Effector memory CD4-positive, alpha-beta T cell (primary cell): ENCODE results near the gene KIF2C.

Experiments used
- DNase-seq, 3 donors: peaks; one replicate each; pipeline ENCODE4 v3.0.0-alpha.2; 2020
- H3K27ac ChIP-seq: 2 replicates; pipeline ENCODE4 v1.7.0; 2013; ENCODE audit warnings: mild to moderate bottlenecking, low read length, moderate library complexity; ENCODE audit not compliant: insufficient read depth, poor library complexity, severe bottlenecking
- H3K27me3 ChIP-seq: replicated peaks from 2 replicates; pipeline ENCODE4 v1.7.0; 2013; ENCODE audit warnings: mild to moderate bottlenecking, low read length; ENCODE audit not compliant: insufficient read depth, control insufficient read depth, poor library complexity, severe bottlenecking
- H3K36me3 ChIP-seq: 2 replicates; pipeline ENCODE4 v1.7.0; 2013; ENCODE audit warnings: mild to moderate bottlenecking, low read length, moderate library complexity; ENCODE audit not compliant: control insufficient read depth, insufficient read depth
- H3K4me1 ChIP-seq: 2 replicates; pipeline ENCODE4 v1.7.0; 2013; ENCODE audit warnings: low read length, mild to moderate bottlenecking; ENCODE audit not compliant: control insufficient read depth, insufficient read depth, poor library complexity, severe bottlenecking
- H3K4me3 ChIP-seq: 2 replicates; pipeline ENCODE4 v1.7.0; 2013; ENCODE audit warnings: low read length, low read depth, mild to moderate bottlenecking; ENCODE audit not compliant: insufficient read depth, poor library complexity, severe bottlenecking
- H3K9me3 ChIP-seq: 2 replicates; pipeline ENCODE4 v1.7.0; 2013; ENCODE audit warnings: mild to moderate bottlenecking, low read length, moderate library complexity; ENCODE audit not compliant: control insufficient read depth

Gene KIF2C

GRCh38 chr1:44783697-44784093 lies 44.1 kb downstream of the KIF2C start:
- Histone ChIP-seq H3K27me3 (no peaks in the 10 kb centered on the region), H3K36me3 (peaks cover 18% of the 10 kb centered on the region), H3K4me1 (peaks cover 28% of the 10 kb centered on the region), H3K4me3 (peak overlapping the region; percentile 48), H3K9me3 (no peaks in the 10 kb centered on the region), H3K27ac (peak overlapping the region; percentile 52)
- no peak for DNase-seq

GRCh38 chr1:44784094-44785028 lies 44.7 kb downstream of the KIF2C start:
- no peaks in the 10 kb centered on the region for H3K9me3 ChIP-seq
- peaks cover 28% of the 10 kb centered on the region for H3K4me1 ChIP-seq
- peak overlapping the region; percentile 48 for H3K4me3 ChIP-seq
- H3K27ac ChIP-seq = peak overlapping the region; percentile 52
- H3K27me3 ChIP-seq = no peaks in the 10 kb centered on the region
- peaks cover 15% of the 10 kb centered on the region for H3K36me3 ChIP-seq
- peak in 1 of 3 donors; percentile 35 for DNase-seq

- DNase-seq = no peak
- H3K4me1 ChIP-seq = peaks cover 28% of the 10 kb centered on the region
- peak overlapping the region; percentile 48 for H3K4me3 ChIP-seq
- H3K27ac ChIP-seq = no peak overlapping the region
- H3K9me3 ChIP-seq = no peaks in the 10 kb centered on the region
- H3K27me3 ChIP-seq = no peaks in the 10 kb centered on the region
- H3K36me3 ChIP-seq = peaks cover 15% of the 10 kb centered on the region
These were observed 45.4 kb downstream of the KIF2C start for GRCh38 chr1:44785029-44785380.

GRCh38 chr1:44785501-44786137 lies 46.0 kb downstream of the KIF2C start:
- Histone ChIP-seq H3K4me1 (peaks cover 28% of the 10 kb centered on the region), H3K36me3 (peaks cover 12% of the 10 kb centered on the region), H3K4me3 (peak overlapping the region; percentile 59), H3K27me3 (no peaks in the 10 kb centered on the region), H3K9me3 (no peaks in the 10 kb centered on the region), H3K27ac (peak overlapping the region; percentile 38)
- no peak for DNase-seq

- Histone ChIP-seq H3K36me3 (peaks cover 5% of the 10 kb centered on the region), H3K9me3 (no peaks in the 10 kb centered on the region), H3K27me3 (no peaks in the 10 kb centered on the region), H3K27ac (peak overlapping the region; percentile 38), H3K4me3 (peak overlapping the region; percentile 59), H3K4me1 (peaks cover 28% of the 10 kb centered on the region)
- DNase-seq = peak; percentile 62 to 69 (median 63)
These were observed 46.7 kb downstream of the KIF2C start for GRCh38 chr1:44786138-44786840.

- peaks cover 28% of the 10 kb centered on the region for H3K4me1 ChIP-seq
- H3K27me3 ChIP-seq = no peaks in the 10 kb centered on the region
- no peak for DNase-seq
- no peaks in the 10 kb centered on the region for H3K9me3 ChIP-seq
- H3K36me3 ChIP-seq = no peaks in the 10 kb centered on the region
- H3K27ac ChIP-seq = peak overlapping the region; percentile 38
- no peak overlapping the region for H3K4me3 ChIP-seq
These were observed 47.3 kb downstream of the KIF2C start for GRCh38 chr1:44786841-44787426.

GRCh38 chr1:44787506-44787905 lies 47.9 kb downstream of the KIF2C start:
- no peaks in the 10 kb centered on the region for H3K9me3 ChIP-seq
- no peak overlapping the region for H3K4me3 ChIP-seq

GRCh38 chr1:44788120-44788860 lies 48.7 kb downstream of the KIF2C start, which contains the start of gene BEST4:
BEST4 (minus strand) TSS chr1:44788170; CDS start chr1:44787705, 465 bp downstream.
- no peak within 1 kb of the TSS for H3K27ac ChIP-seq
- H3K4me3 ChIP-seq = no peak within 1 kb of the TSS
- DNase-seq = no peak
- no peaks in the 10 kb centered on the region for H3K36me3 ChIP-seq
- H3K9me3 ChIP-seq = no peaks in the 10 kb centered on the region
- H3K4me1 ChIP-seq = peaks cover 28% of the 10 kb centered on the region
- no peaks in the 10 kb centered on the region for H3K27me3 ChIP-seq

More at GRCh38 chr1:44787506-44787905, 47.9 kb downstream of the KIF2C start:
- no peak for DNase-seq
- H3K27me3 ChIP-seq = no peaks in the 10 kb centered on the region
- peaks cover 28% of the 10 kb centered on the region for H3K4me1 ChIP-seq
- H3K27ac ChIP-seq = no peak overlapping the region
- no peaks in the 10 kb centered on the region for H3K36me3 ChIP-seq
